Measurements from ENCODE around the gene LY6G5C. TPM values are rescaled to one million over a fixed set of nuclear protein-coding genes. Genes with fewer than 3 reads are reported as not detected.
A peak's percentile ranks its signal among the peaks of the same experiment; 100 is the strongest.

Gene LY6G5C
- polyA plus RNA-seq, 3 donors, result 4.8 to 7.3 (median 5.8) TPM

GRCh38 chr6:31630177-31630934 lies 50.5 kb downstream of the LY6G5C start:
- Mint-ChIP-seq H3K4me3 (peak overlapping the region in 1 of 2 donors; percentile 31), H3K27me3 (ENCODE audit: low read depth in 3 of 3) (peaks cover 0 to 3% (median 0%) of the 10 kb centered on the region in 3 donors), H3K4me1 (no peaks in the 10 kb centered on the region), H3K36me3 (peaks cover 94 to 99% of the 10 kb centered on the region in 2 donors), H3K27ac (peak overlapping the region in 3 of 7 donors; percentile 43 to 70 (median 48)), H3K9me3 (no peaks in the 10 kb centered on the region)
- H3K9ac ChIP-seq (ENCODE audit: insufficient read depth, low read length, poor library complexity, severe bottlenecking), result no peak overlapping the region
- H3K9me3 ChIP-seq (replicated peaks in 1 of 2; ENCODE audit: control insufficient read depth in 1 of 2, insufficient read depth in 1 of 2, low read length in 2 of 2), result no peaks in the 10 kb centered on the region
- no peak for DNase-seq
- H4K20me1 ChIP-seq (ENCODE audit: insufficient read depth, low read length), result peaks cover 83% of the 10 kb centered on the region
- H3K27me3 ChIP-seq (ENCODE audit: control insufficient read depth in 2 of 2, insufficient read depth in 2 of 2, low read length in 2 of 2), result no peaks in the 10 kb centered on the region
- WGBS (ENCODE audit: insufficient coverage), result 92% methylated on average over 9 of the region's 25 CpGs
- H3K4me2 ChIP-seq (replicated peaks; ENCODE audit: extremely low read depth, low read length, poor library complexity, severe bottlenecking), result no peak overlapping the region
- intact Hi-C loops (cut with micrococcal nuclease), result no loop called here
- H3K79me2 ChIP-seq (ENCODE audit: insufficient read depth, low read length), result peaks cover 51% of the 10 kb centered on the region
- H3K36me3 ChIP-seq (replicated peaks in 1 of 2; ENCODE audit: control insufficient read depth in 1 of 2, insufficient read depth in 2 of 2, low read length in 2 of 2), result peaks cover 97 to 100% of the 10 kb centered on the region in 2 donors
- H3K4me1 ChIP-seq (ENCODE audit: control insufficient read depth in 1 of 2, insufficient read depth in 2 of 2, low read length in 2 of 2), result no peaks in the 10 kb centered on the region
- no peak overlapping the region for H3K27ac ChIP-seq (ENCODE audit: low read depth in 1 of 2, low read length in 2 of 2)
- H2AFZ ChIP-seq (ENCODE audit: insufficient read depth, low read depth, low read length, poor library complexity, severe bottlenecking), result no peak overlapping the region
- TF ChIP-seq, protein P1, sequence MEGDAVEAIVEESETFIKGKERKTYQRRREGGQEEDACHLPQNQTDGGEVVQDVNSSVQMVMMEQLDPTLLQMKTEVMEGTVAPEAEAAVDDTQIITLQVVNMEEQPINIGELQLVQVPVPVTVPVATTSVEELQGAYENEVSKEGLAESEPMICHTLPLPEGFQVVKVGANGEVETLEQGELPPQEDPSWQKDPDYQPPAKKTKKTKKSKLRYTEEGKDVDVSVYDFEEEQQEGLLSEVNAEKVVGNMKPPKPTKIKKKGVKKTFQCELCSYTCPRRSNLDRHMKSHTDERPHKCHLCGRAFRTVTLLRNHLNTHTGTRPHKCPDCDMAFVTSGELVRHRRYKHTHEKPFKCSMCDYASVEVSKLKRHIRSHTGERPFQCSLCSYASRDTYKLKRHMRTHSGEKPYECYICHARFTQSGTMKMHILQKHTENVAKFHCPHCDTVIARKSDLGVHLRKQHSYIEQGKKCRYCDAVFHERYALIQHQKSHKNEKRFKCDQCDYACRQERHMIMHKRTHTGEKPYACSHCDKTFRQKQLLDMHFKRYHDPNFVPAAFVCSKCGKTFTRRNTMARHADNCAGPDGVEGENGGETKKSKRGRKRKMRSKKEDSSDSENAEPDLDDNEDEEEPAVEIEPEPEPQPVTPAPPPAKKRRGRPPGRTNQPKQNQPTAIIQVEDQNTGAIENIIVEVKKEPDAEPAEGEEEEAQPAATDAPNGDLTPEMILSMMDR (IDR thresholded peaks at IDR 0.05), result no peak
- H3K4me3 ChIP-seq (replicated peaks in 1 of 3; ENCODE audit: low read depth in 2 of 3, low read length in 3 of 3), result no peak overlapping the region

GRCh38 chr6:31629014-31629413 lies 51.9 kb downstream of the LY6G5C start:
- Histone ChIP-seq H3K9ac (ENCODE audit: insufficient read depth, low read length, poor library complexity, severe bottlenecking) (no peak overlapping the region), H3K4me3 (replicated peaks in 1 of 3; ENCODE audit: low read depth in 2 of 3, low read length in 3 of 3) (no peak overlapping the region), H3K4me2 (replicated peaks; ENCODE audit: extremely low read depth, low read length, poor library complexity, severe bottlenecking) (no peak overlapping the region), H2AFZ (ENCODE audit: insufficient read depth, low read depth, low read length, poor library complexity, severe bottlenecking) (no peak overlapping the region), H3K27ac (ENCODE audit: low read depth in 1 of 2, low read length in 2 of 2) (no peak overlapping the region), H4K20me1 (ENCODE audit: insufficient read depth, low read length) (peaks cover 76% of the 10 kb centered on the region), H3K4me1 (ENCODE audit: control insufficient read depth in 1 of 2, insufficient read depth in 2 of 2, low read length in 2 of 2) (no peaks in the 10 kb centered on the region), H3K9me3 (replicated peaks in 1 of 2; ENCODE audit: control insufficient read depth in 1 of 2, insufficient read depth in 1 of 2, low read length in 2 of 2) (no peaks in the 10 kb centered on the region), H3K36me3 (replicated peaks in 1 of 2; ENCODE audit: control insufficient read depth in 1 of 2, insufficient read depth in 2 of 2, low read length in 2 of 2) (peaks cover 97 to 100% of the 10 kb centered on the region in 2 donors), H3K27me3 (ENCODE audit: control insufficient read depth in 2 of 2, insufficient read depth in 2 of 2, low read length in 2 of 2) (no peaks in the 10 kb centered on the region), H3K79me2 (ENCODE audit: insufficient read depth, low read length) (peaks cover 64% of the 10 kb centered on the region)
- peak overlapping the region in 1 of 7 donors; percentile 46 for H3K27ac Mint-ChIP-seq
- peaks cover 96 to 100% of the 10 kb centered on the region in 2 donors for H3K36me3 Mint-ChIP-seq
- intact Hi-C loops (cut with micrococcal nuclease), result no loop called here
- no peak overlapping the region for H3K4me3 Mint-ChIP-seq
- TF ChIP-seq, protein P1 (IDR thresholded peaks at IDR 0.05), result no peak
- no peaks in the 10 kb centered on the region for H3K9me3 Mint-ChIP-seq
- peaks cover 0 to 3% (median 0%) of the 10 kb centered on the region in 3 donors for H3K27me3 Mint-ChIP-seq (ENCODE audit: low read depth in 3 of 3)
- no peaks in the 10 kb centered on the region for H3K4me1 Mint-ChIP-seq
- no peak for DNase-seq
- WGBS (ENCODE audit: insufficient coverage), result 96% methylated on average over 5 of the region's 7 CpGs

Measured in CD14-positive monocyte (primary cell).